ENCODE measurements around the gene STK24.

DNA sequence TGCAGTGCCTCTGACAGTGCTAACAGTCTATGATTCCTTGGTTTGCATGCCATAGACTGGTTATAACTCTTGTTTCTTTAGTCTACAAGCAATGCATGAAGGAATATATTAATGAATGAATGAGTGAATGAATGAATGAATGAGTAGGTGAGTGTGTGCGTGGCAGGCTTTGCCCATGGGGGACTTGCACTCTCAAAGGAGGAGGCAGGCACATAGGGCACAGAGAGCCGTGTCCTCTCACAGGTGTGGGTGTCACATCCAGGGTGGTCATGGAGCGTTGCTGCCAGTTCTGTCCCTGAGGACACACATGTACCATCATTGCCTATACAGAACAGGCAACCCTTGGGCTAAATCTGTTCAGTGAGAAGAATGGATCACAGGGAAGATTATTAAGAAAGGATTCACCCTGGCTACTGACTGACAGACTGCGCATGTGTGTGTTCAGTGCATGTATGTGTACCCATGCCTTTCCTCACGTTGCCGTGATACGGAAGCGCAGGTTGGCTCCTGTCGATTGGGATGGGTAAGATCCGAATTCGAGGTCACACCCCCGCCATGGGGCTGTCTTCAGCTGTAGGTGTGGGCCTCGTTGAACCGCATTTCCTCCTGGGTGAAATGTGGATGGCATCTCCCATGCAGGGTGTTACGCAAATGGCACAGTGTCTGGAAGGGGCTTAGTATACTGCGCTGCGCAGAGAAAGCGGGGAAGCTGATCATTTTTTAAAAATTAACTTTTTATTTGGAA lies 161.4 kb downstream of the STK24 start:
- TF ChIP-seq, protein P1, sequence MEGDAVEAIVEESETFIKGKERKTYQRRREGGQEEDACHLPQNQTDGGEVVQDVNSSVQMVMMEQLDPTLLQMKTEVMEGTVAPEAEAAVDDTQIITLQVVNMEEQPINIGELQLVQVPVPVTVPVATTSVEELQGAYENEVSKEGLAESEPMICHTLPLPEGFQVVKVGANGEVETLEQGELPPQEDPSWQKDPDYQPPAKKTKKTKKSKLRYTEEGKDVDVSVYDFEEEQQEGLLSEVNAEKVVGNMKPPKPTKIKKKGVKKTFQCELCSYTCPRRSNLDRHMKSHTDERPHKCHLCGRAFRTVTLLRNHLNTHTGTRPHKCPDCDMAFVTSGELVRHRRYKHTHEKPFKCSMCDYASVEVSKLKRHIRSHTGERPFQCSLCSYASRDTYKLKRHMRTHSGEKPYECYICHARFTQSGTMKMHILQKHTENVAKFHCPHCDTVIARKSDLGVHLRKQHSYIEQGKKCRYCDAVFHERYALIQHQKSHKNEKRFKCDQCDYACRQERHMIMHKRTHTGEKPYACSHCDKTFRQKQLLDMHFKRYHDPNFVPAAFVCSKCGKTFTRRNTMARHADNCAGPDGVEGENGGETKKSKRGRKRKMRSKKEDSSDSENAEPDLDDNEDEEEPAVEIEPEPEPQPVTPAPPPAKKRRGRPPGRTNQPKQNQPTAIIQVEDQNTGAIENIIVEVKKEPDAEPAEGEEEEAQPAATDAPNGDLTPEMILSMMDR (conservative IDR thresholded peaks at IDR 0.05): no peak
- no peak for TF ChIP-seq ZFX (IDR thresholded peaks at IDR 0.05)
